Stimulated activated naive CD8-positive, alpha-beta T cell treated with anti-CD3 and anti-CD28 coated beads, Interleukin-15, Interleukin-2, amounts not matched to agents 100 ng/mL and 50 ng/mL, for 24 hours (primary cell): Measurements from ENCODE around the gene GFOD1.
A peak's percentile ranks its signal among the peaks of the same experiment; 100 is the strongest.
"Not testable (repeated sequence)": the region's sequence is repeated elsewhere in the genome, so short reads cannot be mapped to it uniquely, and the experiment has no call there.

Experiments
- H3K27ac Mint-ChIP-seq: one replicate; pipeline ENCODE4 v1.8.0; 2021; ENCODE audit warnings: mild to moderate bottlenecking, mixed read lengths
- H3K27me3 Mint-ChIP-seq: one replicate; pipeline ENCODE4 v1.8.0; 2021; ENCODE audit warnings: mixed read lengths
- H3K36me3 Mint-ChIP-seq: one replicate; pipeline ENCODE4 v1.8.0; 2021; ENCODE audit warnings: low read depth, mixed read lengths
- H3K4me1 Mint-ChIP-seq: one replicate; pipeline ENCODE4 v1.8.0; 2021; ENCODE audit warnings: low read depth, mixed read lengths
- H3K4me3 Mint-ChIP-seq: one replicate; pipeline ENCODE4 v1.8.0; 2021; ENCODE audit warnings: mild to moderate bottlenecking, mixed read lengths
- H3K9me3 Mint-ChIP-seq: one replicate; pipeline ENCODE4 v1.8.0; 2021; ENCODE audit warnings: mixed read lengths

GFOD1 gene

DNA sequence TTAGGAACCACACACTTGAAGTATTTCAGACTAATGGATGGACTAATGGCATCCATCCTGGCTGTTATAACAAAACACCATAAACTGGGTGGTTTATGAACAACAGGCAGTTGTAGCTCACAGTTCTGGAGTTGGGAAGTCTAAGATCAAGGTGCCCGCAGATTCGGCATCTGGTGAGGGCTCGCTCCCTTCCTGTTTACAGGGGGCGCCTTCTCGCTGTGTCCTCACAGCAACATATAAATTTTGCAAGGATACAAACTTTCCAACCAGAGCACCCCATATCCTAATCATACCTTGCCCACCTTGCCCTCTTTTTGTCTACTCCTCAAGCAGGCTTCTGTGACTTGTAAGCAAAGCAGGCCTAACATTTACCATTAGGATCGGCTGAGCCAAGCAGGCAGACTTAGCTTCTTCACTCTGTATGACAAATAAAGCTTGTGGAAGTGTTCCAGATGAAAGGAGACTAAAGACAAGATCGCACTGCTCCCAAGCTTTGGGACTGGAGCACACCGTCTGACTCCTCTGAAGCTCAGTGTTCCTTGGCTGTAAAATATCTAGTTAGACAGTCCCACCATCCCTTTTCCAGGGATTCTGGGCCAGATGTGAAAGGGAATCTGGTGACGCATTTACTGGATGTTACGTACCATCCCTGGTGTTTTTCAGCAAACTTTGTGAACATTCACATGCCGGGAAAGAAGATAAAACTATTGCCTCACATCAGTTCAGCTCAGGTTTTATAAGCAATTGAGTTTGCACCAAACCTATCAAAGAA is 34.9 kb downstream of the GFOD1 start:
- peaks cover 68% of the 10 kb centered on the region for H3K4me1 Mint-ChIP-seq
- peaks cover 53% of the 10 kb centered on the region for H3K36me3 Mint-ChIP-seq
- no peaks in the 10 kb centered on the region for H3K27me3 Mint-ChIP-seq
- H3K27ac Mint-ChIP-seq = no peak overlapping the region
- H3K4me3 Mint-ChIP-seq = no peak overlapping the region
- peaks cover 4% of the 10 kb centered on the region for H3K9me3 Mint-ChIP-seq

DNA sequence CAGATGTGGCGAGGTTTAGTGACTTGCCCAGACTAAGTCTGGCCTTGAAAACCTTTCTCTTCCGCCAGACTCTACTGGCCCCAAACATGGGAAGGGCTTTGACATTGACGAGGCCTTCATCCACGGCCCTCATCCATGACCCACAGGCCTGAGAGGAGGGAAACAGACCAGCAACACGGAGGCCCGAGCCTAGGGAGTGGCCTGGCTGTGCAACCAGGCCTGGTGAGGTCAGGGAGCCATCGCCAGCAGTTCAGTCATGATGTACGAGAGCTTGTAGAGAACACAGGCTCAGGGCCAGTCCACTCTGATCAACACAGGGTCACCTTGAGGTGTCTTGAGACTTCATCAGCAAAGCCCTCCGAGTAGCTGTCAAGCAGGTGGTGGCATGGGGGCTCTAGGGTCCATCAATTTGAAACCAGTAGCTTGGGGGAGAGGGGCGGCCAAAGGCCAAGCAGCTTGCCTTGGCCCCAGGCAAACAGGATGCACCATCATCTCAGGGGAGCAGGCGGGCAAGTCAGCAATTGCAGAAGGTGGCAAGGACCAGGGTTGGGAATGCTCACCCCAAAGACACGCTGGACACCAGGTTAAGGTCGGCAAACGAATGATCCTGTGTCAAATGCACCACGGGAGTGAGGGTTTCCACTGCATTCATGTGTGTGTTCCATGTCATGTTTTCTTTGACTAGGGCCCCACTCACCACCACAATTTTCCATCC is 36.1 kb downstream of the GFOD1 start:
- H3K36me3 Mint-ChIP-seq = peaks cover 58% of the 10 kb centered on the region
- peaks cover 57% of the 10 kb centered on the region for H3K4me1 Mint-ChIP-seq
- H3K9me3 Mint-ChIP-seq = peaks cover 4% of the 10 kb centered on the region
- no peak overlapping the region for H3K27ac Mint-ChIP-seq
- H3K27me3 Mint-ChIP-seq = no peaks in the 10 kb centered on the region
- H3K4me3 Mint-ChIP-seq = no peak overlapping the region

DNA sequence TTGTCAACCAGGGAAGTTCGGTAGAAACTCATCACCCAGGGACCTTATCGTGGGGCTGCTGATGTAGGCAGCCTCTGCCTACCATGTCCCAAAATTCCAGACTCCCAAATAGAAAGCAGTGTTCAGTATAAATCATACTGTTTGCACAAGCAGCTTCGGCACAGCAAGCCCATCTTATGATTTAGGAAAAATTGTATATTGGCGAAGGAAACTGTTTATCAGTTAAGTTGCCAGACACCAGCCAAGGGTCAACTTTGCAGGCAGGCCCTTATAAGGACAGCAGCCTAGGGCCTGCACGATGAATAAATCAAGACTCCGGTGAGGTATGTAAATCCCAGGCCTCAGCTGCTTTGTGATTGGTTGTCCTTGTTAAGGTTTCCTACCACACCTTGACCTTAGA is 36.8 kb downstream of the GFOD1 start:
- Mint-ChIP-seq H3K9me3 (peaks cover 4% of the 10 kb centered on the region), H3K27ac (no peak overlapping the region), H3K4me3 (no peak overlapping the region), H3K4me1 (peaks cover 57% of the 10 kb centered on the region), H3K27me3 (no peaks in the 10 kb centered on the region), H3K36me3 (peaks cover 58% of the 10 kb centered on the region)

DNA sequence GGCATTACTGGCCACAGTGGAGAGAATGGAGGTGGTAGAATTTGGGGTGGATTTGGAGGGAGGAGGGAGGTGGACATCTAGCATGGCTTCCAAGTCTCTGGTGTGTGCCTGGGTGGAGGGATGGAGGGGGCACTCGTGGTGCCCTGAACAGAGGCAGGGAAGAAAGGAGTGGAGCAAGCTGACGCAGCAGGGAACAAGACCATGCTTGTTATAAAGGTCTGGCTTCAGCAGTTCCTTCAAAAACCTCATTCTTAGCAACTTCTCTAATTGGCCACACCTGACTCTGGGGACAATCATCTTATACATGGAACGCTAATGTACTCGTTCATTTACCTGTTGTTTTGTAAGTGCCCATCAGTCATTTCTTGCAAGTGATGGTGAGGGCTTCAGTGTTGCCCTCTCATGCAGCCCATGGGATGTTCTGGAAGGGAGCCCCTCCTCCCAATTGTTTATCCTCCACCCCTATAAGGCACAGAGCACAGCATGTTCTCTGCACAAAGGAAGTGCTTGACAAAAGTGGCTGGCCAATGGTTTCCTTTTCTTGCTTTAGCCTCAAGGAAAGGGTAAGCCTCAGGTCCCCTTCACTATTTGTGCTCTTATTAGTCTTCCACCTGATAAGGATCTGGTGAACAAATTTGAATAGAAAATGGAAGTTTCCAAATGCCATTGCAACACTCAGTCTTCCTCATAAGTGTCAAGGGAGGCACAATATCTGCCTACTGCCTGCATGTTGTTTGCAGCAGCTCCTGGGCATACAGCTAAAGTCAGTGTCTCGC is 39.3 kb downstream of the GFOD1 start:
- H3K4me1 Mint-ChIP-seq = peaks cover 42% of the 10 kb centered on the region
- no peak overlapping the region for H3K27ac Mint-ChIP-seq
- no peak overlapping the region for H3K4me3 Mint-ChIP-seq
- peaks cover 54% of the 10 kb centered on the region for H3K36me3 Mint-ChIP-seq
- H3K9me3 Mint-ChIP-seq = peaks cover 4% of the 10 kb centered on the region
- no peaks in the 10 kb centered on the region for H3K27me3 Mint-ChIP-seq

DNA sequence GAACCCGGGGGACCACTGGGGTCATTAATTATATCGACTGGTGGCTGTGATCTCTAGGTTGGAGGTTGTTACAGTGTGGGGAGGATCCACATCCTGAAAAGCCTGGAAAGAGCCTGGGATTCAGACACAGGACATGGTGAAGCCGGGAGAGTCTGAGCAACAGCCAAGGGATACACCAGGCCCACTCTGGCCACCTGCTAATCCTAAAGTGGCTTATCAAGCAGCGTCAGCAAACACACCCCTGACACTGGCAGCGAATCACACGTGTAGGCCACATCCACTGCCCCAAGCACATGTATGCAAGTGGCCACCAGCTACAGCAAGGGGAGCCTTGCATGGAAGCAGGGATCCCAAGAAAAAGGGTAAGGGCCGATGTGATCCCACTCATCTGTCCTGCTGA is 41.0 kb downstream of the GFOD1 start:
- Mint-ChIP-seq H3K9me3 (peaks cover 4% of the 10 kb centered on the region), H3K36me3 (peaks cover 37% of the 10 kb centered on the region), H3K4me1 (peaks cover 36% of the 10 kb centered on the region), H3K27me3 (no peaks in the 10 kb centered on the region), H3K4me3 (no peak overlapping the region), H3K27ac (no peak overlapping the region)

DNA sequence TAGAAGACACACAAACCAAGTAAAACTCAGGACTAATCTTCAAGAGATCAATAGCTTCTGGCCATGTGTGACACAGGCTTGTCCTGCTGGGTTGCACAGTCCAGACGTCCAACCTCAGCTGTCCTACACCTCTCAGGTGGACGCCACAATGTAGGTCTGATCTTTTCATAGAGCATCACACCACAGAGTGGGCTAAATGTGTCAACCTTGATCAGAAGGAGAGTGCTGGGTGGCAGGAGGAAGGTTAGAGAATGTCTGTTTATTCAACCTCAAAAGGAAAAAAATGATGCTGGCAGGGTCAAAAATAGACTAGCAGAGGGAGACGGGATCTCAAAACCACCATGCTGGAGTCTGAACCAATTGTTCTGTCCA is 41.7 kb downstream of the GFOD1 start:
- Mint-ChIP-seq H3K27me3 (no peaks in the 10 kb centered on the region), H3K4me1 (peaks cover 36% of the 10 kb centered on the region), H3K9me3 (peaks cover 4% of the 10 kb centered on the region), H3K27ac (no peak overlapping the region), H3K4me3 (no peak overlapping the region), H3K36me3 (peaks cover 30% of the 10 kb centered on the region)

DNA sequence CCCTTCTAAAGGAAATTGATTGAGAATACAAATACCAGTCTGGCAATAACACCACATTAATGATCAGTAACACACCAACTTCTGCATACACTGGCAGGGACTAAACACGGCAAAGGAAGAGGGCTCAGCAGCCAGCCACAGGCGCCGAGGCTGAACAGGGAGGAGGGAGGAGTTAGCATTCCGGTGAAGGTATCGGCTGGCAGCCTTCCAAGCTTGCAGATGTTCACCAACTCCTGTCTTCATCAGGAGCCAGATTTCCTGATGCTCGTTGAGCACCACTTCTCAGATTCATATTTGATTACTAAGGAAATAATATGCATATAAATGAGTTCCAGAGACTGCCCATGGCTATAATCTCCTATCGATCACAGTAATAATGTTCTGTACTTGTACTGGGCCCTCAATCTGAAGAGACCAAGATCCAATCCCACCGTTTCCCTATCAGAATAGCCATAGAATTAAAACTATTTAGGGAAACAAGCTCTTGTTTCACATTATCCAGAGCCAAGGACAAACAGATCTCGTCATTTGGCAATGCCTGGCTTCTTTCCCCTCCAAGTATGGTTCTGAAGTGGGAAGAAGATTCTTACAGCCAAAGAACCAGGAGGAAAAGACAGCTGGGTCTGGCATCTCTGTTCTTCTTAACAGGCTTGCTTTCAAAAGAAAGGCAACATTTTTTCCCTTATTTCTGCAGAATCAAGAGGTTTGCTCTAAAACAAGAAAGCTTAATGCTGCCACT is 42.2 kb downstream of the GFOD1 start:
- Mint-ChIP-seq H3K27me3 (no peaks in the 10 kb centered on the region), H3K4me3 (peak overlapping the region; percentile 35), H3K27ac (no peak overlapping the region), H3K4me1 (peaks cover 36% of the 10 kb centered on the region), H3K9me3 (peaks cover 4% of the 10 kb centered on the region), H3K36me3 (peaks cover 25% of the 10 kb centered on the region)

DNA sequence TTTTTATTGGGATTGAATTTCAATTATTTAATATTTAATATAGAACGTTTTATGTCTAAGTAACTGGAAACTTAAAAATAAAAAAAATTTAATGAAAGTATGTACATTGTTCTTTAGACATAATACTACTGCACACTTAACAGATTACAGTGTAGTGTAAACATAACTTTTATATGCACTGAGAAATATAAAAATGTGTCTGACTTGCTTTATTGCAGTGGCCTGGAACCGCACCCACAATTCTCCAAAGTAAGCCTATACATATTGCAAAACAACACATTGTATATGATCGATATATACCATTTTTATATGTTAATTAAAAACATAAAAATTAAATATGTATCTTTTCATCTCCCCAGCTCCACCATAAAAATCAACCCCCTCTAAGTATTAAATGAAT is 42.8 kb downstream of the GFOD1 start:
- peaks cover 36% of the 10 kb centered on the region for H3K4me1 Mint-ChIP-seq
- H3K27ac Mint-ChIP-seq = no peak overlapping the region
- no peaks in the 10 kb centered on the region for H3K27me3 Mint-ChIP-seq
- peaks cover 4% of the 10 kb centered on the region for H3K9me3 Mint-ChIP-seq
- peak overlapping the region; percentile 35 for H3K4me3 Mint-ChIP-seq
- peaks cover 21% of the 10 kb centered on the region for H3K36me3 Mint-ChIP-seq

DNA sequence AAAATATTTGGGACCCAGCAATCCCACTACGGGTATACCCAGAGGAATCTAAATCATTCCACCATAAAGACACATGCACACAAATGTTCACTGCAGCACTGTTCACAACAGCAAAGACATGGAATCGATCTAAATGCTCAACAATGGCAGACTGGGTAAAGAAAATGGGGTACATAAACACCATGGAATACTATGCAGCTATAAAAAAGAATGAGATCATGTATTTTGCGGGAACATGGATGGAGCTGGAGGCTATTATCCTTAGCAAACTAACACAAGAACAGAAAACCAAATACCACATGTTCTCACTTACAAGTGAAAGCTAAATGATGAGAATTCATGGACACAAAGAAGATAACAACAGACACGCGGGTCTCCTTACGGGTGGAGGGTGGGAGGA is 43.4 kb downstream of the GFOD1 start:
- H3K4me3 Mint-ChIP-seq, H3K9me3 Mint-ChIP-seq, H3K27ac Mint-ChIP-seq, H3K27me3 Mint-ChIP-seq: not testable (repeated sequence)
- Mint-ChIP-seq H3K36me3 (peaks cover 14% of the 10 kb centered on the region), H3K4me1 (peaks cover 32% of the 10 kb centered on the region)

DNA sequence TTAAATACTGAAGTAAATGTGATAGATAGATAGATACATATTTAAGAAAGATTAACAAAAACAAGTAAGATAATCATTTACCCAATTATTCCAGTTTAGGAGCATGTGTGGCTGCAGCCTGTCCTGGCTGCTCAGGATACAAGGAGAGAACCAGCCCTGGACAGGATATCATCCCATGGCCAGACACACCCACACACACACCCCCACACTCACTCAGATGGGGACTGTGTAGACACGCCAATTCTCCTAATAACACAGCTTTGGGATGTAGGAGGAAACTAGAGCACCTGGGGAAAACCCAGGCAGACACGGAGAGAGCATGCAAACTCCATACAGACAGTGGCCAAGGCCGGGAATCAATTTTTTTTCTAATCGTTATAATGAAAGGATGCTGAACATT is 45.6 kb downstream of the GFOD1 start:
- Mint-ChIP-seq H3K4me1 (peaks cover 29% of the 10 kb centered on the region), H3K27ac (no peak overlapping the region)

DNA sequence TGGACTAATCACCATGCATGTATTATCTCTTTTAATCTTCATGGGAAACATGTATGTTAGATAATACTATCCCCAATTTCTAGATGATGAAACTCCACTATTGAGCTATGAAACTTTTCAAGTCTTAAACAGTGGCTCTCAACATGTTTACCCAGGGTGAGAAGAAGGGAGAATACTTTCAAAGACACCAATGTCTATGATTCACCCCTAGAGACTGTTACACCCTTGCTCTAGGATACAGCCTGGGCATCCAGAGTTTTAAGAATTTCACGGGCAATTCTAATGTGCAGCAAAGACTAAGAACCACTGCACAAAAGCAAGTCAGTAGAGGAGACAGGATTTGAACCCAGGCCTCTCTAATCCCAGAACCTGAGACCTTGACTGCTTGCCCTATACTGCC is 47.8 kb downstream of the GFOD1 start:
- Mint-ChIP-seq H3K4me3 (no peak overlapping the region), H3K27ac (no peak overlapping the region), H3K9me3 (no peaks in the 10 kb centered on the region), H3K4me1 (peaks cover 30% of the 10 kb centered on the region), H3K36me3 (peaks cover 7% of the 10 kb centered on the region), H3K27me3 (no peaks in the 10 kb centered on the region)

More for the DNA sequence above, 45.6 kb downstream of the GFOD1 start:
- H3K27me3 Mint-ChIP-seq = no peaks in the 10 kb centered on the region
- peaks cover 7% of the 10 kb centered on the region for H3K36me3 Mint-ChIP-seq
- H3K4me3 Mint-ChIP-seq = no peak overlapping the region
- no peaks in the 10 kb centered on the region for H3K9me3 Mint-ChIP-seq

DNA sequence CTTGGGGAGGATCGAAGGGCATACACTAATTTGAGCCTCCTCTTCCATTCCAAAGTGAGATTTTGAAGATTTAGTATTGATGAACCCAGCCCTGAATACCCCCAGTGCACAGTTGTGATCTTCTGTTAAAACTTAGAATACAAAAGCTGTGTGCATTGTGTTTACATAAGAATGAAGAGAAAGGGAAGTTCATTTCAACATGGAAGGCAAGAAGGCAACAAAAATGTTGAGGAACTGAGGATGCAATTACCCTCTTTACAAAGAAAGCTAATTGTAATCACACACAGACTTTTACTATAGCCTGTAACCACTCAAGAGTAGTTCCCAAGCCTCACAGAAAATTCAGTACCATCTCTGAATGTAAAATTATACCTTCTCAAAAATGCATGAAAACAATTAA is 49.3 kb downstream of the GFOD1 start:
- peaks cover 45% of the 10 kb centered on the region for H3K4me1 Mint-ChIP-seq
- no peak overlapping the region for H3K27ac Mint-ChIP-seq
- no peak overlapping the region for H3K4me3 Mint-ChIP-seq
- no peaks in the 10 kb centered on the region for H3K27me3 Mint-ChIP-seq
- H3K36me3 Mint-ChIP-seq = peaks cover 17% of the 10 kb centered on the region
- peaks cover 8% of the 10 kb centered on the region for H3K9me3 Mint-ChIP-seq

DNA sequence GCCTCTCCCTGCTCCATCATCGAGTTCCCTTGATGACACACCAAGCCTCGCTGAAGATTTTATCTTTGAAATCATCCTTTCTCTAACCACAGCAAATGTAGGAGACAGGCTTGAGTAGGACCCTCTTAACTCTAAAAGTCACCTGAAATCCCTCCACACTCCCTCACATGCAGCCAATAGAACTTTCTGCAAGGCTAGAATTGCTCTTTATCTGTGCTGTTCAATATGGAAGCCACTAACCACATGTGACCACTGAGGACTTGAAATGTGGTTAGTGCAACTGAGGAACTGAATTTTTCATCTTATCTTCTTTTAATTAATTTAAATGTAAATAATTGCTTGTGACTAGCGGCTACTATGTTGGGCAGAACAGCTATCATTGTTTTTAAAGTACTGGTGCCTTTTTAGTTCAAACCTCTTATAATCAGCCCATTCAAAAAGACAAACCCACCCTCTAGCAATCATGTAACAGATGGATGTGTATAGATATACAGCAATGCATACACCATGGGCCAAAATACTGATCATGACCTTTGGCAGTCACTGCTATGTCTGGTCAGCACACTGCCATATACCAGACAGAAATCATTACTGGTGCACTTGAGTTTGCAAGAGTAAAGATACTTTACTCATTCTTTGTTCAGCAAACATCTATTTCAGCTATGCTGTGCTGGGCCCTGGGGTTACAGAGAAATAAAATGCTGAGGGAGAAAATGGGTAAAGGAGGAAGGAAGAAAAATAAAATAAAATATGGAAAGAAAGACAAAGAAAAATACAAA is 50.0 kb downstream of the GFOD1 start:
- Mint-ChIP-seq H3K36me3 (peaks cover 17% of the 10 kb centered on the region), H3K4me1 (peaks cover 53% of the 10 kb centered on the region), H3K9me3 (peaks cover 8% of the 10 kb centered on the region), H3K27me3 (no peaks in the 10 kb centered on the region), H3K27ac (no peak overlapping the region), H3K4me3 (no peak overlapping the region)
